ENCODE results near the gene STON1.
"Not testable (repeated sequence)": the region's sequence is repeated elsewhere in the genome, so short reads cannot be mapped to it uniquely, and the experiment has no call there.

The STON1 gene

GRCh38 chr2:48622691-48623090 lies 92.7 kb downstream of the STON1 start:
- not testable (repeated sequence) for DNase-seq

DNA sequence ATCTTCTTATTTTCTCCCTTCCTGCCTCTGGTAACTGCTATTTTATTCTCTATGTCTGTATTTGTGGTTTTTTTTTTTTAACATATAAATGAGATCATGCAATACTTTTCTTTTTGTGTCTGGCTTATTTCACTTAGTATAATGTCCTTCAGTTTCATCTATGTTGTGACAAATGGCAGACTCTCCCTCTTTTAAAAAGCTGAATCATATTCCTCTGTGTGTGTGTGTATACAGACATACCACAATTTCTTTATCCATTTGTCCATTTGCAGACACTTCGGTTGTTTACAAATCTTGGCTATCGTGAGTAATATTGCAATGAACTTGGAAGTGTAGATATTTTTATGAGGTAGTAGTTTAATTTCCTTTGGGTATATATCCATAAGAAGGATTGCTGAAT lies 94.7 kb downstream of the STON1 start:
- no peak for DNase-seq

- DNase-seq, result no peak
These were observed 96.1 kb downstream of the STON1 start for GRCh38 chr2:48626047-48626446.

DNA sequence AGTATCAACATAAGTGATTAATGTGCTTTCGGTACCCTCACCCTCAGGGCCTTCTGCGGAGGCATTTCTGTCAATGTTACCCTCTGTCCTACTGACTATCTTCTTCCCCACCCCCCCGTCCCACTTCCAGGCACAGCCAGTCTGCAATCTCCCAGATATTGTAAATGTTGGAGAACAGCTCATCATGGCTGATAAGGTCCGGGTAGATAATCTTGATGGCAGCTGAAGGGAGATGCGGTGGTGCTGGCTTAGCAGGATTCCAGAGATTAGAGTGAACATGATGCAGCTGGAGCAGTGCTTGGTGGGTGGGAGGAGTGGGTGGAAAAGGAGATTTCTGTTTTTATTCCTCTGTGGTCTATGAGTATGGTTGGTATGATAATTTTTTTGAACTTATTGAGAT lies 103.2 kb downstream of the STON1 start:
- no peak for DNase-seq

DNA sequence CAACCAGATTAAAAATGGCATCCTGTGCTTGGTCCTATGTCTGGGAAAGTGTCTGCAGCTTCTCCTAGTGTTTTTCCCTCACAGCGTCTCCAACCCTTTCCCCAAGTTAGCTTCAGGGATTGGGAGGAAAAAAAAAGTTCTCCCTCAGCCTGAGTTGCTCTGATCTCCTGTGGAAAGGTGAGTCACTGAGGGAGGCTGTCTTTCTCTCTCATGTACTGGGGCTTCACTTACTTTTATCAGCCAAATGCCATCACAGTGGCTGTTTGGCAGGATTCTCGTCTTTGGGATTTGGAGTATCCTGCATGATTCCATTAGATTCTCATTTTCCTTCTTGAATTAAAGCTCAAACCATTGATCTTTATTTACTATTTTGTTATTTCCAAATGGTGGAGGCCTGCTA lies 105.8 kb downstream of the STON1 start:
- no peak for DNase-seq

GRCh38 chr2:48638261-48638660 lies 108.3 kb downstream of the STON1 start:
- DNase-seq, result no peak
